Heart left ventricle (tissue), 13 donors: ENCODE data around the gene CARD10.

ENCODE experiments used
- CTCF ChIP-seq, 12 donors: fragments of 200-600 bp; sonication (generic) in 4 of 12; IDR thresholded peaks; one replicate each; pipeline versions ENCODE4 v1.5.0 to v1.8.0; 2018 to 2022; ENCODE audit warnings: antibody characterized with exemption in 12 of 12, mild to moderate bottlenecking in 5 of 12
- POLR2A ChIP-seq, 2 donors: fragments of 450-650 bp; IDR thresholded peaks; one replicate each; pipeline ENCODE4 v1.6.1; 2017; ENCODE audit warnings: antibody characterized with exemption in 2 of 2, mild to moderate bottlenecking in 2 of 2, moderate library complexity in 2 of 2
- donor health status: ischemic (EF 13 %, LVEDD 7.1; RV severe dilation, severe dysfunction).
- donor health status: DM: no; HTN: yes; CAD: no.
- donor health status: DM: no; HTN: no; CAD: no.
- donor health status: ischemic (EF 25% LVEDD 6.9; RV normal size, moderate dysfunction).
- donor health status: ischemic (EF 25% LVEDD 5.7; RV mildly dilated, moderate dysfunction).
- donor health status: ischemic (EF 35%, LVEDD 5.7; RV mildly dilated, moderate dysfunction).
- donor health status: nonischemic (EF 11% LVEDD 7.7; RV severe dilation, severe dysfunction).
- donor health status: DM: yes; HTN: yes; CAD: no.
- donor health status: PGD.
- donor health status: ischemic (EF 29% LVEDD 5.4; RV normal size, mild dysfunction).
- donor health status: nonischemic (EF 23%, LVEDD 6.1; RV moderate dilation, normal function).

- TF ChIP-seq POLR2A (IDR thresholded peaks at IDR 0.05) (no peak), CTCF (IDR thresholded peaks at IDR 0.05) (no peak)
Measured at GRCh38 chr22:37480387-37481346, 38.5 kb downstream of the CARD10 start.
